ENCODE measurements around the gene ADAR.
"Not testable (repeated sequence)": the region's sequence is repeated elsewhere in the genome, so short reads cannot be mapped to it uniquely, and the experiment has no call there.

The ADAR gene, protein sequence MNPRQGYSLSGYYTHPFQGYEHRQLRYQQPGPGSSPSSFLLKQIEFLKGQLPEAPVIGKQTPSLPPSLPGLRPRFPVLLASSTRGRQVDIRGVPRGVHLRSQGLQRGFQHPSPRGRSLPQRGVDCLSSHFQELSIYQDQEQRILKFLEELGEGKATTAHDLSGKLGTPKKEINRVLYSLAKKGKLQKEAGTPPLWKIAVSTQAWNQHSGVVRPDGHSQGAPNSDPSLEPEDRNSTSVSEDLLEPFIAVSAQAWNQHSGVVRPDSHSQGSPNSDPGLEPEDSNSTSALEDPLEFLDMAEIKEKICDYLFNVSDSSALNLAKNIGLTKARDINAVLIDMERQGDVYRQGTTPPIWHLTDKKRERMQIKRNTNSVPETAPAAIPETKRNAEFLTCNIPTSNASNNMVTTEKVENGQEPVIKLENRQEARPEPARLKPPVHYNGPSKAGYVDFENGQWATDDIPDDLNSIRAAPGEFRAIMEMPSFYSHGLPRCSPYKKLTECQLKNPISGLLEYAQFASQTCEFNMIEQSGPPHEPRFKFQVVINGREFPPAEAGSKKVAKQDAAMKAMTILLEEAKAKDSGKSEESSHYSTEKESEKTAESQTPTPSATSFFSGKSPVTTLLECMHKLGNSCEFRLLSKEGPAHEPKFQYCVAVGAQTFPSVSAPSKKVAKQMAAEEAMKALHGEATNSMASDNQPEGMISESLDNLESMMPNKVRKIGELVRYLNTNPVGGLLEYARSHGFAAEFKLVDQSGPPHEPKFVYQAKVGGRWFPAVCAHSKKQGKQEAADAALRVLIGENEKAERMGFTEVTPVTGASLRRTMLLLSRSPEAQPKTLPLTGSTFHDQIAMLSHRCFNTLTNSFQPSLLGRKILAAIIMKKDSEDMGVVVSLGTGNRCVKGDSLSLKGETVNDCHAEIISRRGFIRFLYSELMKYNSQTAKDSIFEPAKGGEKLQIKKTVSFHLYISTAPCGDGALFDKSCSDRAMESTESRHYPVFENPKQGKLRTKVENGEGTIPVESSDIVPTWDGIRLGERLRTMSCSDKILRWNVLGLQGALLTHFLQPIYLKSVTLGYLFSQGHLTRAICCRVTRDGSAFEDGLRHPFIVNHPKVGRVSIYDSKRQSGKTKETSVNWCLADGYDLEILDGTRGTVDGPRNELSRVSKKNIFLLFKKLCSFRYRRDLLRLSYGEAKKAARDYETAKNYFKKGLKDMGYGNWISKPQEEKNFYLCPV

DNA sequence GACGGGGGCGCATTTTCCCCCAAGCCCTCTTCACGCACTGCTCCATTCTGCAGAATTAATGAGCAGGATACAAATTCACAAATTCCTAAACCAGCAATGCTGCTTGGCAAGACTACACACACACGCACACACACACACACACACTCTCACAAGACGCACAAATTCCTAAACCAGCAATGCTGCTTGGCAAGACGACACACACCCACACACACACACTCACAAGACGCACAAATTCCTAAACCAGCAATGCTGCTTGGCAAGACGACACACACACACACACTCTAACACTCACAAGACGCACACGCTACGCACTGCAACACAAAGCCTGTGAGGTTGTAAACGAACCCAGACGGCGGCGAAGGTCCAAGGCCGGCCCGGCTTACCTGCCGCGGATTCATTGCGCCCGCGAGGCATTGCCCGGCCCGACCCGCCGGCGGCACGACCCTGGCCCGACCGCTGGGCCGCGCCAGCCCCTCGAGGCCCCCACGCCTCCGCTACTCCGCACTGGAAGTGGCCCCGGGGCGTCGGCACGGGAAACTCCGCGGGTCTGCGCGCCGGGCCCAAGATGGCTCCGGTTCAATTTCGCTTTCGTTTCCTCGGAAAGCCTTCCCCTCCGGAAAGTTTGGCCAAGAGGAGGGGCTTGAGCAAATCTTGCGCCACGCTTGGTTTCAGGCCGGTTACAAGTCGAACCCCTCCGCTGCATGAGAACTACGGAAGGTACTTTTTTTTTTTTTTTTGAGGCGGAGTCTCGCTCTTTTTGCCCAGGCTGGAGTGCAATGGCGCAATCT lies at the start of gene ADAR:
ADAR (minus strand) TSS at position 578 of the 788 bp plus-strand sequence; CDS start at position 398, 180 bp downstream.
- FAIRE-seq: no peak

DNA sequence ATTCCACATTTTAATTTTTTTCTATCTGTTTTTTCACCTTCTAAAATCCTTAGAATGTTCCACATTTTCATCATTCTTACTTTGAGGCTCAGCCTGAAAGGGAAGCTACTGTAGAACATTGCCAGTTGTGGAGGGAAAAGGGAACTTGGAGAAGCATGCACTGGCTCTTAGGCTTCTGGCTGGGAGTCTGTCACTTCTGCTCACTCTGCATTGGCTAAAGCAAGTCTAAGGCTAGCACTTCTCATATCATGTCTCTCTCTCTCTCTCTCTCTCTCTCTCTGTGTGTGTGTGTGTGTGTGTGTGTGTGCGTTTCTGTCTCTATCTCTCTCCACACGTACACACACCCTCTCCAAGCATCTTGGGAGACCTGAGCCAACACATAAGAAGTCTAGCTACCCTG lies 49.6 kb upstream of the ADAR start:
- FAIRE-seq: no peak

DNA sequence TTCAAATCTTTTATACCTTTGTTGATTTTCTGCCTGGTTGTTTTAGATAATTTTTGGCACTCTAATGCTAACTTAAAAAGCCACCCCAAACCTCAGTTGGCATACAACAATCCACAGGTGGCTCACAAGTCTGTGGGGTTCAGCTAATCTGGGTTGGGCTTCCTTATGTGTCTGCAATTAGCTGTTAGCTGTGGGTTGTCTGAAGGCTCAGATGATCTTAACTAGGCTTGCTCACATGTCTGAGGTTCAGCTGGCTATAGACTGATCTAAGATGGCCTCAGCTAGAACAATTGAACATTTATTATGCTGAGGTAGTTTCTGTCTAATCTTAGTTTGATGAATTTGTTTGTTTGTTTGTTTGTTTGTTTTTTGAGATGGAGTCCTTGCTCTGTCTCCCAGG lies 44.9 kb upstream of the ADAR start:
- no peak for FAIRE-seq

DNA sequence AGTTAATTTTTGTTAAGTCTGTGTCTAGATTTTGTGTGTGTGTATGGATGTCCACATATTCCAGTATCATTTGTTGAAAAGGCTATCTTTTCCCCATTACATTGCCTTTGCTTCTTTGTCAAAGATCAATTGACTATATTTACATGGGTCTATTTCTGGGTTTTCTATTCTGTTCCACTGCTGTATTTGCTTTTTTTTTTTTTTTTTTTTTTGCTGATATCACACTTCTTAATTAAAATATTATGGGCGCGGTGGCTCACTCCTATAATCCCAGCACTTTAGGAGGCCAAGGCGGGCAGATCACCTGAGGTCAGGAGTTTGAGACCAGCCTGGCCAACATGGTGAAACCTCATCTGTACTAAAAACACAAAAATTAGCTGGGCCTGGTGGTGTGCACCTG lies 36.7 kb upstream of the ADAR start:
- FAIRE-seq: not testable (repeated sequence)

DNA sequence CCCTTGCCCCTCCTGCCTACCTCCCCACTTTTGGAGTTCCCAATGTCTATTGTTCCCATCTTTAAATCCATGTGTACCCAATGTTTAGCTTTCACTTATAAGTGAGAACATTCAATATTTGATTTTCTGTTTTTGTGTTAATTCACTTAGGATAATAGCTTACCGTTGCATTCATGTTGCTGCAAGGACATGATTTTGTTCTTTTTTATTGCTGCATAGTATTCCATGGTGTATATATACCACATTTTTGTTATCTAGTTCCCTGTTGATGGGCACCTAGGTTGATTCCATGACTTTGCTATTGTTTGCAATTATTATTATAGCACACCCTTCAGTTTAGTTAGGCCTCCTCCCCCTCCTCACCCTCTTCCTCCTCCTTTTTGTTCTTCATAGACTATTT lies 33.5 kb upstream of the ADAR start:
- no peak for FAIRE-seq

DNA sequence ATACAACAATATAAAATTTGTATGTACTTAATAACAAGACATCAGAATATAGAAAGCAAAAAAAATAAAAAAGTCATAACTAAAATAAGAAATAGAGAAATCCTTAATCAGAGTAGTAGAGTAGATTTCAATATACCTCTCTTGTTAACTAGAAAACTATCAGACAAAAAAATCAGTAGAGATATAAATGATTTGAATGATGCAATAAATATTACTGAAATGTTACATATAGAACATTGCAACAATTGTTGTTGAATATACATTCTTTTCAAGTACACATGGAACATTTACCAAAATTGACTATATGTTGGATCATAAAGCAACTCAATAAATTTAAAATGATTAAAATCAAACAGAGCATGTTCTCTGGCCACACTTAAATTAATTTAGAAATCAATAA lies 31.9 kb upstream of the ADAR start:
- peak; percentile 8 for FAIRE-seq

DNA sequence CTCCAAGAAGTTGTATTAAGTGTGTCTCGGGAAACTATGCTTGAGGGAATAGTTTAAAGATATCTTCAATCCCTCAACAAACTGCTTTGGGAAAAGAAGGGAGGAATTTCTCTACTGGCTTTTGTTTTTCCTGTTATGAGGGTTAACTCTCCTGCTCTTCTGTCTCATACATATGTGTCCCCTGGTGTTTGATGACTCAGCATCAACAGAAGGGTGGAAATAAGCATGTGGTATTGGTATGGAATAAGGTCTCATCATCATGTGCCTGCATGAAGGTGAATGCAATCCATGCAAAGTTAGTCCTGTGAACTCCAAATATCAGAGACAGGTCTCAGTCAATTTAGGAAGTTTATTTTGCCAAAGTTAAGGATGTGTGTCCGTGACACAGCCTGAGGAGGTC lies 27.2 kb upstream of the ADAR start:
- FAIRE-seq: no peak

DNA sequence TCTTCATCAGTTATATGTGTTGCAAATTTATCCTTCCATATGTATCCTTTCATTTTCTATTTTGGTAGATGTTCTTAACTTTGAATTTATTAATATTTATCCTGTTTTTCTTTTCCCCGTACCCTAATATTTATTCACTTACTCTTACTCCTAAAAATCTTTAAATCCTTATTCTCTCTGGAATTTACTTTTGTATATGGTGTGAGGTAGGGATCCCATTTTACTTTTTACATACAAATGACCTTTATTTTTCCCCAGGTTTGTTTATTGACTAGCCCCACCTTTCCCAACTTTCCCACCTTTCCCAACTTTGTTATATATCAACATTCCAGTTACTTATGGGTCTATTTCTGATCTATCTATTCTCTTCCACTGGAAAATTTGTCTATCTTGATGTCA lies 21.7 kb upstream of the ADAR start:
- FAIRE-seq: no peak

DNA sequence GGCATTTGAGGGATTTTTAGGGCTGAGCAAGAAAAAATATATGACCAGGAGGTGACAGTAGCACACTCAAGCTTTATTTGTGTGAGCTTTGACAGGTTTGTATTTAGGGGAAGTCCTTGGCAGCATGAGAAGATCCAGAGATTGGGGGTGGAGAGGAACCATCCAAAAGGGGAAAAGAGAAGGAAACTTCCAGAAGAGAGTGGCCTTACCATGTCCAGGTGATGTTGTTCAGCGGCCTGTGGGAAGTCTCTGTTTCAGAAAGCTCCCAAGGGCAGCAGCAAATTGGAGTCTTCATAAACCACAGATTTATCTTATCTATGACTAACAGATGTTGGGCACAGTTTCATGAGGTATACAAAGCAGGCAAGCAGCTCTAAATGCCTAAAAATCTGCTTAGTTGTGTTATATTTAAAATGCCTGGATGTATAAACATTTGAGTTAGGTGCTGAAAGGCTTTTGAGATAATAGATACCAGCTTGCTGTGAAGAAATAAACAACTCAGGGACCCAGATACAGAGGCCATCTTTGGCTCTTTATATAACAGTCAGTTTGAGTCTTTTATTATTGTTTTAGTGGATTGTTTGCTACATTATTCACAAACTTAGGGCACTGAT lies 21.2 kb upstream of the ADAR start:
- FAIRE-seq: no peak

DNA sequence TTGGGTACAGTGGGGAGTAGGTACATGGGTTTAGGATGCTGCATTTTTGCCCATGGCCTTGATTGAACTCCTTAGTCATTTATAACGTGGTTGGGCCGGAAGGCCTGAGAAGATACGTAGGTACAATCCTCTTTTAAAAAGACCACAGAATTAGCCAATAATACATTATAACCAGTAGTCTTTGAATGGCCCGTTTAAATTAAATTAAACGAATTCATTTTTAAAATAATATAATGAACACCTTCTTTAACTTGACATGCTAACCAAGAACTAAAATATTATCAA lies 20.1 kb upstream of the ADAR start:
- no peak for FAIRE-seq

DNA sequence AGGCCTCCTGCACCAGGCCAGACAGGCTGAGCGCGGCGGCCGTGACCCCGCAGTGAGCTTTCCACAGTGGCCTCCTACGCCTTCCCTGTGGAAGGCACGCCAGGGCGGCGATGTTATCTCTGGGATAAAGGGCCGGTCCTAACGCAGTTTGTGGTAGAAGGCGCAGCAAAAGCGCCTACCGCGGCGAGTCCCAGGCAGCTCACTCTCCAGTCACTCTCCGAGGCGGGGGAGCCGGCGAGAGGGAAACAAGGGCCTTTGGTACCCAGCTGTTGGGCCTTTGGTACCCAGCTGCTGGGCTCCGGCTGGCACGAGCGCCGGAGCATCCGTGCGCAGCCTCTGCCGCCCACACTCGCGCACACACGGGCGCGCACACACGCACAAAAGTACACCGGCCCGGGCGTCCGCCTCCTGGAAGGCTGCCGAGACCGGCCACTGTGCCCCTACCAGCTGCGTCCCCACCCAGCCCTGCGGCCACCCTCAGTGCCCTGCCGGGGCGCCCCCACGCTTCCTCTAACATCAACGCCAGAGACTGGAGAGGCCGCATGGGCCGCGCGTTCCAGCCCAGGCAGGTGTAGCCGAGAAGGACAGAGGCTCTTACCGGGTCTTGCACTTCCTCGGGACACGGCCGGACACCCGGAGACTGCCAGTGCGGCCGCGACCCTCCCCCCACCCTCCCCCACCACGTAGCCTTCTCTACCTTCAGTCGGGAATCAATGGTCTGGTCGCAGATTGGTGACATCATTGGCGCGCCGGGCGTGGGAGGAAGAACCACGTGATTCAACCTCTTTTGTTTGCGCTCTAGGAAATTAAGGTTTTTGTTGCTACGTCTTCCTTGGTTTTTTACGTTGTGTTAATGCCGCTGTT lies 19.5 kb upstream of the ADAR start:
- FAIRE-seq: no peak

DNA sequence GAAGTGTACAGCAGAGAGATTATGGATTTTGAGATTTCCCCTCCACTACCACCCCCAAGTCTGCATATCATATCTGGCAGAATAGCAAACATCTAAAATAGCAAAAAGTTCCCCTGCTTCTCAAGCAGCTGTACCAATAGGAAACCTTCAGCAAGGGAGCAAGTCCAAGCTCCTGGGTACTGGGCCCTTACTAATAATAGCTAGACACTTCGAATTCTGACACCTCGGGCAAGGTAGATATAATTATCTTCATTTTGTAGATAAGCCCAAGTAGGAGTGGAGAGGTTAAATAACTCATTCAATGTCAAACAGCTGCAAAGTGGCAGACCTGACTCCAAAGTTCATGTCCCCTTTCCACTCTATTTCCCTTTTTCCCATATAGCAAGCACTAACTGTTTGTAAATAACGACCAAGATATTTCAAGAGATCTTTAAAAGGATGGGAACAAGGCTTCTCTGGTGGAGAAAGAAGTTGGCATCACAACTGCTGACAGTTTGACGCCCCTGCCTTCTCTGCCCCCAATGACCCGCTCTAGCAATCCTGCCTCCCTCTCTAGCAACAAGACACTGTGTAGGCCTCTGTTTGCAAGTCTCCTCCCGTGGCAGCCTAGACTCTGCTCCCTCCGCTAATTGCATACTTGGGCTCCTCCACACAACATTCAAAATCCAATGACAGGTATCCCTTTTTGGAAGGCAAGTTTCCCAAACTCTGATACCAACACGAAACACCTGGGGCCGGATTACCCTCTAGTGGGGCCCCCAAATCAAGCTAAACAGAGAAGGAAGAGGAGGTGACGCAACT lies 18.7 kb upstream of the ADAR start:
- no peak for FAIRE-seq

DNA sequence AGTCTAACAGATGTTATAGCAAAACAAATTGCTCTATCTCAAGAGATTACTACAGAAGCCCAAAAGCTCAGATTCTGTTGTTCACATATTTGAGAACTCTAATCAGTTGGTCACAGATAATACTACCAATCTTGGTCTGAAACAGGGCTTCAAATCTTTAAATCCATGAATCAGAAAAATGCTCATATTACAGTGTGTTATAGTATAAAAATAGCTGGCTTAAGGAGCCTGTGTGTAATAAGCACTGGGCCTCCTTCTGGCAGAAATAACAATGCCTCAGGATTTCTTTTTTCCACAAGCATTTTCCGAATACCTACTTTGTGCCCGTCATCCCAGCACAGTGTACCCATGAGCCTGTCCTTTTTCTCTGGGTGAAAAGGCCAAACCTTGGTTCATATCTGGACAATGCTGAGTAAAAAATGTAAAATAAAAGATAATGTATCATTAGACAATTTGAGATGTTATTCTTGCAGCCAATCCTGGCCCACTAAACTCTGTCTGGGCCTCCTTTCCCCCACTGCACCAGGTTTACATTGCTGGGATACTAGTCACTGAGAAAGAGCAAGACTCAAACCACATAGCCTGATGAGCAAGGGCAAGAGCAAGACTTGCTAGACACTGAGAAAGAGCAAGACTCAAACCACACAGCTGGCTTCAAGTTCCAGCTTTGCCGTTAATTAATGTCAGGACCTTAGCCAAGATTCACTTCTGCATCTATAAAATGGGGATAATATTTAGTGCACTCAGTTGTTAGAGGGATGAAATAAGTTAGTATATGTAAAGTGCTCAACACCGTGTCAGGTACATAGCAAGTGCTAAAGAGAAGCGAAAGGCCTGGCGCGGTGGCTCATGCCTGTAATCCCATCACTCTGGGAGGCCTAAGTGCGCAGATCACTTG lies 17.0 kb upstream of the ADAR start:
- no peak for FAIRE-seq

DNA sequence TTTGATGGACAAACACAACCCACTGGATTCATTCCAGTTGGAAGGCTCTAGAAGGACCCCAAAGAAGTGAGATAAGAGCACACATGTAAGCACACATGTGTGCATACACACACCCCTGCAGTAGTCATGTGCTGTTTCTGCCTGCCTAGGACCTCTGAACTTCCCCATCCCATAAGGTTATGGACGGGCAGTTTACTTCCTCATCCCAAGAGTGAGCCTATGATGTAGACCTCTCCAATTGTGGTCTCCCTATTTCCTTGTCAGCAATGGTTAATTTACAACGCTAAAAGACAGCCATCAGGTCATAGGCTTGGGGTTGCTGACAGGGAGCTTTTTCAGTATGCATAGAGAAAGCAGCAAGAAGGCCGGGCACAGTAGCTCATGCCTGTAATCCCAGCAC lies 15.4 kb upstream of the ADAR start:
- no peak for FAIRE-seq

DNA sequence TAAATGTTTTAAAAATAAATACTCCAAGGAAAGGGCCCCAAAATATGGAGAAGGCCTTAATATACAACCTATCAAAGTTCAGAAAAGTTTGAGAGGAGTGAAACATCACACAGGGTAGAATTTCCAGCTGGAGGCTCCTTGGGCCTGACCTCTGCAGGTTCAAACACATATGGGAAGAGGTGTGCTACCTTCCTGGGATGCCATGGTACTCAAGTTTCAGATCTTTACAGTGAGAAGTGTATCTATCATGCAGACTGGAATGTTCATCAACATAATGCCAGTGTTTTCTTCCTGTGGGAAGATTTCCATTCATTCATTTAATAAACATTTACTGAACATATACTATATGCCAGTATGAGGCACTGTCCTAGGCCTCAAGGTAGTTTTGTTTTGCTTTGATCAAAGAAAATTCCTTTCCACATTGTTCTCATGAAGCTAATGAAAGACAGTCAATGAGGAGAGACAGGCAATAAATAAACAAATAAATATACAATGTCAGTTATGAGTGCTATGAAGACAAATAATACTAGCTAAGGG lies 14.6 kb upstream of the ADAR start:
- no peak for FAIRE-seq

DNA sequence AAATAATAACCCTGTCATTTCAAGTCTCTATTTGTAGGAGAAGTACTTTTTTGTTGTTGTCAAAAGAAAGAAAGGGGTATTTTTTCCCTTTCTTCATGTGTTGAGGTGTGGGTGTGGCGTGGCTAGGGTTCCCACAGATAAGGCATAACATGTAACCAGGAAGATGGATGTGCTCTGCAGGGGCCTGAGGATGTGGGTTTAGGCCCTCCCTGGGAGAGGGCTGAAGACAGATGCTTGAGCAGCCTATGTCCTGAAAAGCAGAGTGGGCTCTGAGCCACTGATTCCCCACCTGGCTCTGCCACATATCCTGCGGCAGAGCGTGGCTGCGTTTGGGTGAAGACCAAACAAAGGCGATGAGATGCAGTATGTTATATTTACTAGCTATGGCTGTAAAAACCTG lies 13.9 kb upstream of the ADAR start:
- no peak for FAIRE-seq

DNA sequence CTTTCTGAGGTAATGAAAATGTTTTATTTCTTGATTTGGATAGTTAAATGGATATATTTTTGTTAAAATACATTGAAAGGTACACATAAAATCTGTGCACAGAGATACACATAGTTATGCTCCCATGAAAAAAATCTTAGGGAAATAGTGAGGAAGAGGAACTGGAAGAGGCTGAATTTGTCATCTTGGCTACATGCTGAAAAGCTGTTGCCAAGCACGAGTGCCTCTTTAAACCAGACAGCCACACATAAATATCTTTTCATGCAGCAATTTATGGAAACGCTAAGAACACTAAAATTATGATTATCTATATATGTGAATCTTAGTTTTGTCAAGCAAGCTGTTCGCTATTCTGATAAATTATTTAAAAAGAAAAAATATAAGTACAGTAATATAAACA lies 12.8 kb upstream of the ADAR start:
- no peak for FAIRE-seq

DNA sequence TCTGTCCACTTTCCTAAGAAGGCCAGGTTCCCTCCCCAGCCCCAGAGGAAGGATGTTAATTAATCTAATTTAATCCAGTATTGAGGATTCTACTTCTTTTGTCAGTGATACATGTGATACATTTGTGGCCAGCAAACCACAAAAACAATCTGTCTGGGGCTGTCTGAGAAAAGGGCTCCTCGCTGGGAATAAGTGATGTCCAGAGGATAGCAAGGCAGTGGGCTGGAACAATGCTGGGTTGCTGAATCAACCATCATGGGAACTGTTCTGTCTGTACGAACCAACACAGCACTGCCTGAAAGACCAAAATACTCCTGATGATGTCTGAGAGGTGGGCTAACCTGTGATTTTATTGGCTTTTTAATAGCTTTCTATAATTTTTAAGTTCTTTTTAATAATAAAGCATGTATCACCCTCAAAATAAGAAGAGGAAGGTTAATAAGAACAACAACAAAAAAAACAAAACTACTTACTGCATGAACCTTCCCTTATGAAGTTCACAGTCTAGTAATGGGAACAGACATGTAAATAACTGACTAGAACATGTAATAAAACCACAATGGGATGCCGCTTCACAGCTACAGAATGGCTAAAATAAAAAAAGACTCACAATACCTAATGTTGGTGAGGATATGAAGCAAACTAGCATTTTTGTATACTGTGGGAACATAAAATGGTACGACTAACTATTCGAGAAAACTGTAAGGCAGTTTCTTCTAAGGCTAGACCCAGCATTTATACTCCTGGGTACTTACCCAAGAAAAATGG lies 11.4 kb upstream of the ADAR start:
- FAIRE-seq: no peak
